HG02970 (cell line): Measurements from ENCODE around the gene SERTAD2.

Experiments
- ATAC-seq: cut with Tn5 transposase; IDR thresholded peaks from one replicate; pipeline ENCODE4 v1.9.1; 2021; ENCODE audit warnings: mild to moderate bottlenecking, moderate library complexity, moderate number of reproducible peaks; ENCODE audit not compliant: unreplicated experiment, low FRiP score

The SERTAD2 gene

GRCh38 chr2:64630752-64631151, 23.0 kb downstream of the SERTAD2 start:
- no peak for ATAC-seq

- no peak for ATAC-seq
Measured at GRCh38 chr2:64629875-64630274, 23.8 kb downstream of the SERTAD2 start.

GRCh38 chr2:64629329-64629781, 24.4 kb downstream of the SERTAD2 start:
- ATAC-seq, result no peak

GRCh38 chr2:64627860-64628841, 25.6 kb downstream of the SERTAD2 start:
- no peak for ATAC-seq

GRCh38 chr2:64626963-64627760, 26.6 kb downstream of the SERTAD2 start:
- no peak for ATAC-seq

GRCh38 chr2:64626146-64626809, 27.4 kb downstream of the SERTAD2 start:
- ATAC-seq, result no peak

- no peak for ATAC-seq
Measured at GRCh38 chr2:64625299-64626145, 28.2 kb downstream of the SERTAD2 start.

GRCh38 chr2:64624862-64625261, 28.9 kb downstream of the SERTAD2 start:
- no peak for ATAC-seq

GRCh38 chr2:64624108-64624610, 29.6 kb downstream of the SERTAD2 start:
- ATAC-seq, result no peak

- ATAC-seq, result no peak
Measured at GRCh38 chr2:64623242-64623850, 30.4 kb downstream of the SERTAD2 start.

GRCh38 chr2:64622443-64623241, 31.1 kb downstream of the SERTAD2 start:
- no peak for ATAC-seq

- no peak for ATAC-seq
Measured at GRCh38 chr2:64620661-64621060, 33.1 kb downstream of the SERTAD2 start.

- ATAC-seq, result no peak
Measured at GRCh38 chr2:64617631-64618151, 36.0 kb downstream of the SERTAD2 start.

GRCh38 chr2:64615844-64616536, 37.7 kb downstream of the SERTAD2 start:
- ATAC-seq, result no peak

- no peak for ATAC-seq
Measured at GRCh38 chr2:64615192-64615763, 38.4 kb downstream of the SERTAD2 start.

GRCh38 chr2:64613276-64613675, 40.4 kb downstream of the SERTAD2 start:
- ATAC-seq, result no peak

GRCh38 chr2:64612575-64613195, 41.0 kb downstream of the SERTAD2 start:
- ATAC-seq, result no peak
